HepG2 (cell line): ENCODE results near the gene FOXN3. TPM values are rescaled to one million over a fixed set of nuclear protein-coding genes. Genes with fewer than 3 reads are reported as not detected.

Experiments
- ADNP ChIP-seq: sonication (generic); formaldehyde crosslinking; IDR thresholded peaks from 2 replicates; pipeline ENCODE4 v1.4.0; 2020; ENCODE audit warnings: missing genetic modification reagents
- AGO2 ChIP-seq: fragments of 200-400 bp; formaldehyde crosslinking; optimal IDR thresholded peaks from 2 replicates; pipeline ENCODE3; 2017; ENCODE audit warnings: mild to moderate bottlenecking, low read depth, low read length, moderate library complexity
- CSRNP1 ChIP-seq: sonication (generic); formaldehyde crosslinking; IDR thresholded peaks from 2 replicates; pipeline ENCODE4 v1.8.1; 2023; ENCODE audit warnings: mild to moderate bottlenecking, missing genetic modification reagents
- DDIT3 ChIP-seq: sonication (generic); formaldehyde crosslinking; IDR thresholded peaks from 2 replicates; pipeline ENCODE4 v1.4.0; 2020; ENCODE audit warnings: mild to moderate bottlenecking, missing genetic modification reagents
- HIVEP1 ChIP-seq: sonication (generic); formaldehyde crosslinking; IDR thresholded peaks from 2 replicates; pipeline ENCODE4 v1.4.0; 2020; ENCODE audit warnings: mild to moderate bottlenecking, missing genetic modification reagents
- IKZF4 ChIP-seq: sonication (generic); formaldehyde crosslinking; IDR thresholded peaks from 2 replicates; pipeline ENCODE4 v1.5.1; 2020; ENCODE audit warnings: borderline replicate concordance, mild to moderate bottlenecking, low read depth, missing genetic modification reagents; ENCODE audit errors: not compliant biosample characterization
- MTERF4 ChIP-seq: sonication (generic); formaldehyde crosslinking; IDR thresholded peaks from 2 replicates; pipeline ENCODE4 v1.8.0; 2023; ENCODE audit warnings: mild to moderate bottlenecking, missing genetic modification reagents
- NCOR1 ChIP-seq: fragments of 200-600 bp; sonication (generic); IDR thresholded peaks from 2 replicates; pipeline ENCODE4 v1.7.0; 2017; ENCODE audit warnings: antibody characterized with exemption, low read length, borderline replicate concordance
- NR2F2 ChIP-seq: IDR thresholded peaks from 2 replicates; pipeline ENCODE4 v1.6.1; 2012; ENCODE audit warnings: low read depth, inconsistent platforms, borderline replicate concordance
- SALL1 ChIP-seq: sonication (generic); formaldehyde crosslinking; IDR thresholded peaks from 2 replicates; pipeline ENCODE4 v1.8.0; 2022; ENCODE audit warnings: mild to moderate bottlenecking, missing genetic modification reagents
- SCMH1 ChIP-seq: sonication (generic); formaldehyde crosslinking; IDR thresholded peaks from 2 replicates; pipeline ENCODE4 v1.9.0; 2021; ENCODE audit warnings: missing genetic modification reagents, mild to moderate bottlenecking, borderline replicate concordance
- SIN3B ChIP-seq: fragments of 150-350 bp; IDR thresholded peaks from 2 replicates; pipeline ENCODE4 v1.6.1; 2014; ENCODE audit warnings: low read length
- TFDP2 ChIP-seq: sonication (generic); formaldehyde crosslinking; IDR thresholded peaks from 2 replicates; pipeline ENCODE4 v1.4.0; 2020; ENCODE audit warnings: missing genetic modification reagents
- TOE1 ChIP-seq: sonication (generic); formaldehyde crosslinking; IDR thresholded peaks from 2 replicates; pipeline ENCODE4 v1.4.0; 2020; ENCODE audit warnings: mild to moderate bottlenecking, missing genetic modification reagents
- TRIM22 ChIP-seq: fragments of 450-650 bp; IDR thresholded peaks from 2 replicates; pipeline ENCODE4 v1.6.1; 2017
- ZBTB20 ChIP-seq: sonication (generic); formaldehyde crosslinking; IDR thresholded peaks from 2 replicates; pipeline ENCODE4 v1.8.1; 2023; ENCODE audit warnings: missing genetic modification reagents, low read depth, mild to moderate bottlenecking, borderline replicate concordance
- ZFX ChIP-seq: sonication (generic); formaldehyde crosslinking; IDR thresholded peaks from 2 replicates; pipeline ENCODE4 v1.4.0; 2020; ENCODE audit warnings: mild to moderate bottlenecking, low read depth, missing genetic modification reagents, moderate library complexity
- ZNF225 ChIP-seq: sonication (generic); formaldehyde crosslinking; IDR thresholded peaks from 2 replicates; pipeline ENCODE4 v1.4.0; 2020; ENCODE audit warnings: mild to moderate bottlenecking, missing genetic modification reagents
- ZNF263 ChIP-seq: sonication (generic); formaldehyde crosslinking; IDR thresholded peaks from 2 replicates; pipeline ENCODE4 v1.4.0; 2020; ENCODE audit warnings: missing genetic modification reagents
- ZNF414 ChIP-seq: sonication (generic); formaldehyde crosslinking; IDR thresholded peaks from 2 replicates; pipeline ENCODE4 v1.5.0; 2020; ENCODE audit warnings: missing genetic modification reagents
- ZNF576 ChIP-seq: sonication (generic); formaldehyde crosslinking; IDR thresholded peaks from 2 replicates; pipeline ENCODE4 v1.4.0; 2020; ENCODE audit warnings: mild to moderate bottlenecking, missing genetic modification reagents
- ZNF678 ChIP-seq: sonication (generic); formaldehyde crosslinking; IDR thresholded peaks from 2 replicates; pipeline ENCODE4 v1.4.0; 2020; ENCODE audit warnings: mild to moderate bottlenecking, missing genetic modification reagents
- polyA plus RNA-seq, 8 experiments: library from polyadenylated mRNA; depleted of rRNA in 3 of 8; stranded (reverse) in 7 of 8; unstranded in 1 of 8; fragments of >200 nt; fragmentation: Illumina TruSeq in 4 of 8; extraction: Trizol in 4 of 8; gene quantifications; 2 replicates each; pipeline versions ENCODE4 v1.2.1 to v1.2.3, GENCODE V29; 2011 to 2016; ENCODE audit warnings: low read depth in 4 of 8, missing spikeins in 1 of 8, mixed read lengths in 1 of 8; ENCODE audit not compliant: insufficient read depth in 1 of 8
- total RNA-seq, 5 experiments: library from RNA; depleted of rRNA; stranded (reverse); fragments of >200 nt; fragmentation: Illumina TruSeq; extraction: Trizol; gene quantifications; 2 replicates each; pipeline ENCODE4 v1.2.3, GENCODE V29; 2016; ENCODE audit warnings: low read depth in 1 of 5

Gene FOXN3
- total and polyA plus RNA-seq, 2 of the 13 experiments (the other 11 are each of a cell fraction or from before 2014, with no cell fraction given): 32.4 to 70.2 TPM

- no peak for TF ChIP-seq SCMH1 (CRISPR knock-in tag)
- no peak for TF ChIP-seq ZNF414 (CRISPR knock-in tag)
- TF ChIP-seq TRIM22: no peak
- no peak for TF ChIP-seq HIVEP1
- no peak for TF ChIP-seq ZNF263 (CRISPR knock-in tag)
- TF ChIP-seq ZBTB20 (CRISPR knock-in tag): no peak
- no peak for TF ChIP-seq ADNP (CRISPR knock-in tag)
- no peak; the same call in 1 of the 2 replicates for TF ChIP-seq NR2F2
- TF ChIP-seq DDIT3: no peak
- no peak for TF ChIP-seq TFDP2
- no peak for TF ChIP-seq CSRNP1 (CRISPR knock-in tag)
- peak; percentile 26; the same call in 1 of the 2 replicates for TF ChIP-seq SALL1 (CRISPR knock-in tag)
- TF ChIP-seq TOE1: no peak
- no peak for TF ChIP-seq ZNF225
- no peak for TF ChIP-seq SIN3B
- no peak for TF ChIP-seq ZNF678 (CRISPR knock-in tag)
- TF ChIP-seq ZFX (CRISPR knock-in tag): no peak
- no peak for TF ChIP-seq AGO2
- TF ChIP-seq MTERF4 (CRISPR knock-in tag): no peak
- peak; percentile 57; the same call in 1 of the 2 replicates for TF ChIP-seq NCOR1
- TF ChIP-seq ZNF576 (CRISPR knock-in tag): no peak
- no peak for TF ChIP-seq IKZF4 (CRISPR knock-in tag)
These were observed 76.5 kb downstream of the FOXN3 start (continued) for GRCh38 chr14:89340200-89341181.
